Measurements from ENCODE around the gene OPN1SW. TPM values are rescaled to one million over a fixed set of nuclear protein-coding genes. Genes with fewer than 3 reads are reported as not detected.

Gene OPN1SW
- total RNA-seq, 2 donors from 2014 or later = not detected

GRCh38 chr7:128725531-128725930 is 50.1 kb downstream of the OPN1SW start:
- ATAC-seq (replicated peaks) = no peak
- Mint-ChIP-seq H3K4me3 (no peak overlapping the region), H3K27ac (no peak overlapping the region), H3K4me1 (no peaks in the 10 kb centered on the region), H3K9me3 (no peaks in the 10 kb centered on the region), H3K36me3 (ENCODE audit: low read depth) (no peaks in the 10 kb centered on the region), H3K27me3 (peaks cover 23% of the 10 kb centered on the region)

- H3K4me1 Mint-ChIP-seq = no peaks in the 10 kb centered on the region
- no peak for ATAC-seq (replicated peaks)
- H3K27ac Mint-ChIP-seq = no peak overlapping the region
- no peaks in the 10 kb centered on the region for H3K9me3 Mint-ChIP-seq
- no peak overlapping the region for H3K4me3 Mint-ChIP-seq
- peaks cover 23% of the 10 kb centered on the region for H3K27me3 Mint-ChIP-seq
- H3K36me3 Mint-ChIP-seq (ENCODE audit: low read depth) = no peaks in the 10 kb centered on the region
Observed at GRCh38 chr7:128724743-128725142, 50.9 kb downstream of the OPN1SW start.

Other genes starting within 250 kb of the OPN1SW start
- 1 to 10 TPM; 1.8 TPM for gene GARIN1A, start 103.5 kb downstream of the OPN1SW start, total RNA-seq
- 10 to 100 TPM; 27.5 to 41.7 TPM for gene CALU, start 36.4 kb downstream of the OPN1SW start, total RNA-seq
- gene CCDC136, start 16.2 kb upstream of the OPN1SW start, total RNA-seq = 10 to 100 TPM; 11.7 to 15.4 TPM
- under 1 TPM; 0.02 to 0.05 TPM for gene FLNC, start 54.6 kb upstream of the OPN1SW start, total RNA-seq
- gene ATP6V1F, start 87.1 kb upstream of the OPN1SW start, total RNA-seq = 100 to 1,000 TPM in 1 of 2 donors, 10 to 100 TPM in 1; 69.9 to 127 TPM
- gene KCP, start 134.9 kb upstream of the OPN1SW start, total RNA-seq = 1 to 10 TPM in 1 of 2 donors, under 1 TPM in 1; 0.09 to 1.0 TPM
- gene IRF5, start 162.1 kb upstream of the OPN1SW start, total RNA-seq = 10 to 100 TPM; 22.5 to 25.4 TPM

All from activated T-helper 17 cell treated with anti-CD3 and anti-CD28 coated beads, Interleukin-2, amount 50 U/mL, for 72 hours (primary cell).